AG20443 (cell line): ENCODE data around the gene KIR3DL3.
A peak's percentile ranks its signal among the peaks of the same experiment; 100 is the strongest.
"Not testable (repeated sequence)": the region's sequence is repeated elsewhere in the genome, so short reads cannot be mapped to it uniquely, and the experiment has no call there.

ENCODE experiments used
- DNase-seq: peaks from one replicate; pipeline ENCODE4 v3.0.0; 2012; ENCODE audit warnings: low spot score, mixed read lengths

Gene KIR3DL3

GRCh38 chr19:54724142-54724541, at the start of gene KIR3DL3:
Gene KIR3DL3 (plus strand): TSS chr19:54724442. CDS start chr19:54724497, 55 bp downstream.
- no peak for DNase-seq

GRCh38 chr19:54676210-54676834, 47.9 kb upstream of the KIR3DL3 start:
- DNase-seq: peak; percentile 60

- DNase-seq: no peak
Measured at GRCh38 chr19:54677217-54677616, 47.0 kb upstream of the KIR3DL3 start.

GRCh38 chr19:54681596-54681995, 42.6 kb upstream of the KIR3DL3 start:
- DNase-seq: not testable (repeated sequence)

GRCh38 chr19:54682306-54682856, 41.9 kb upstream of the KIR3DL3 start:
- no peak for DNase-seq

- DNase-seq: no peak
Measured at GRCh38 chr19:54684527-54684926, 39.7 kb upstream of the KIR3DL3 start.

- no peak for DNase-seq
Measured at GRCh38 chr19:54691582-54692297, 32.5 kb upstream of the KIR3DL3 start.

GRCh38 chr19:54692298-54692615, 32.0 kb upstream of the KIR3DL3 start:
- DNase-seq: no peak

- DNase-seq: no peak
Measured at GRCh38 chr19:54694648-54695047, 29.6 kb upstream of the KIR3DL3 start.

GRCh38 chr19:54696117-54696548, 28.1 kb upstream of the KIR3DL3 start:
- DNase-seq: no peak

- DNase-seq: no peak
Measured at GRCh38 chr19:54696766-54697165, 27.5 kb upstream of the KIR3DL3 start.

- not testable (repeated sequence) for DNase-seq
Measured at GRCh38 chr19:54697716-54698115, 26.5 kb upstream of the KIR3DL3 start.

- DNase-seq: no peak
Measured at GRCh38 chr19:54704928-54705327, 19.3 kb upstream of the KIR3DL3 start.

GRCh38 chr19:54707962-54708361, 16.3 kb upstream of the KIR3DL3 start:
- no peak for DNase-seq

GRCh38 chr19:54708781-54709180, 15.5 kb upstream of the KIR3DL3 start:
- DNase-seq: no peak

GRCh38 chr19:54709212-54709948, 14.9 kb upstream of the KIR3DL3 start:
- DNase-seq: no peak

GRCh38 chr19:54709956-54710355, 14.3 kb upstream of the KIR3DL3 start:
- not testable (repeated sequence) for DNase-seq

- no peak for DNase-seq
Measured at GRCh38 chr19:54724644-54725043, 402 bp downstream of the KIR3DL3 start.

- no peak for DNase-seq
Measured at GRCh38 chr19:54725321-54725720, 1.1 kb downstream of the KIR3DL3 start.

- no peak for DNase-seq
Measured at GRCh38 chr19:54727562-54727961, 3.3 kb downstream of the KIR3DL3 start.

GRCh38 chr19:54728167-54728566, 3.9 kb downstream of the KIR3DL3 start:
- no peak for DNase-seq

- no peak for DNase-seq
Measured at GRCh38 chr19:54729416-54730188, 5.4 kb downstream of the KIR3DL3 start.
